Forelimb muscle (tissue), 1 donor: ENCODE measurements around the gene ACOT8. TPM values are rescaled to one million over a fixed set of nuclear protein-coding genes. Genes with fewer than 3 reads are reported as not detected.
"Not testable (repeated sequence)": the region's sequence is repeated elsewhere in the genome, so short reads cannot be mapped to it uniquely, and the experiment has no call there.

ENCODE experiments used
- DNase-seq: peaks from one replicate; pipeline ENCODE4 v3.0.0-alpha.2; 2013; ENCODE audit warnings: low read depth
- polyA plus RNA-seq: library from polyadenylated mRNA; unstranded; fragments of 120-200 nt; gene quantifications from one replicate; pipeline ENCODE4 v1.2.1, GENCODE V29; 2013; ENCODE audit not compliant: insufficient read length

The ACOT8 gene
- polyA plus RNA-seq, 1 donor: 23.4 TPM

GRCh38 chr20:45853484-45853883 is 3.7 kb downstream of the ACOT8 start:
- no peak for DNase-seq

DNA sequence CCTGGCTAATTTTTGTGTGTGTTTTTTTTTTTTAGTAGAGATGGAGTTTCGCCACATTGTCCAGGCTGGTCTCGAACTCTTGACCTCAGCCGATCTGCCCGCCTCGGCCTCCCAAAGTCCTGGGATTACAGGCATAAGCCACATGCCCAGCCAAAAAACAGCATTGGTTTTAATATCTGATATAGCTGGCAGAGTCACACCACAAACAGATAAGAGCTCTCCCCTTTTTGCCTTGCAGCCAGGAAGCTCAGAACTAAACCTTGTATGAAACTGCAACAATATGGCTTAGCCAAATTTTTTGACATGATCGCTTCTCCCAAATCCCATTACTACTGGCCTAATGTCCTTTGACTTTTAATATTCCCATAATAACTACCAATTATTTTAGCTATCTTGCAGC is 4.9 kb downstream of the ACOT8 start:
- DNase-seq: no peak

- DNase-seq: no peak
Measured at GRCh38 chr20:45851501-45851900, 5.7 kb downstream of the ACOT8 start.

DNA sequence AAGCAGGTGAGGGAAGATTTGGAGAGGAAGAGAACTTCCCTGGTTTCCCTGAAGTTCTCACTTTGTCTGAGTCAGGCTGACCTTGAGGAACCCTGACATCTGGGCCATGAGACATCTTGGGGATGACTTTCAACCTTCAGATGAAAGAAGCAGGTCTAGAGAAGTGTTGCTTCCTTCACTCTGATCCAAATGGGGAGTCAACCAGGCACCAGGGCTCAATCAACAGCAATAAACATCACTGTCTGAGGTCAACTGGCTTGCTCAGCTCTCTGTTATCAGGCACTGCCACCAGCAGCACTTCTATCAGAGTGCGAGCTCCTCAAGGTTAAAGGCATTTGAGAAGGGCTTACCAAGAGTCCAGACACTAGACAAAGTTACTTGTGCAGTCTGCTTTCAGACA is 6.3 kb downstream of the ACOT8 start:
- no peak for DNase-seq

- no peak for DNase-seq
Measured at GRCh38 chr20:45850238-45850637, 7.0 kb downstream of the ACOT8 start.

DNA sequence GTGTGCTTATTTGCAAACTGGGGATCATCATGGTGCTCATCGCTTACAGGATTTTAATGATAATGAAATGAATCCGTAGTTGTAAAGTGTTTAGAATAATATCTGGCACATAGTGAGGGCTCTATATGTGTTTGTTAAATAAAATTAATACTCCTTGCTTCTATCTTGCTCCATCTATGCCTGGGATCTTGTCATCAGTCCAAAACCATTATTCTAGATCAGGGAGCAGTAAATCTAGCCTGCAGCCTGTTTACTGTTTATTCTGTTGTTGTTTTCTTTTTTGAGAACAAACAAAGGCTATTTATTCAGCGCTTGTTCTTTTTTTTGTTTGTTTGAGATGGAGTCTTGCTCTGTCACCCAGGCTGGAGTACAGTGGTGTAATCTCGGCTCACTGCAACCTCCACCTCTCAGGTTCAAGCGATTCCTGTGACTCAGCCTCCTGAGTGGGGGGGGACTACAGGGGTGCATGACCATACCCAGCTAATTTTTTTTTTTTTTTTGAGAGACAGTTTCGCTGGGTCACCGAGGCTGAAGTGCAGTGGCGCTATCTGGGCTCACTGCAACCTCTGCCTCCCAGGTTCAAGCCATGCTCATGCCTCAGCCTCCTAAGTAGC is 8.1 kb downstream of the ACOT8 start:
- DNase-seq: no peak

DNA sequence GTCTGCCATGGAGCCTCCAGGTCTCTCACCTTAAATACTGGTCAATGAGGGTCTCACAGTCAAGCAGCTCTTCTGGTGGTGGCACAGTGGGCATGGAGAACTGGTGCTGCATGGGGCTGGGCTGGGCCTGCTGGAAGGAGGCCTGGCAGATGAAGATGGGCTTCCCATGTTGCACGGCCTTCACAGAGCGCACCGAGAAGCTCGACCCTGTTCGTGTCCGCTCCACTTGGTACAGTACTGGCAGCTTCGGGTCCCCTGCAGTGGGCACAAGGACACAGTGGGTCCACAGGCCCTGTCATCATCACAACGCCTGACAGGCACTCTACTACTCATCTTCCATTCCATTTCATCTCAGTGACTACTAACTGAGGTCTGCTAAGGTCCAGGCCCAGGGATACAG is 8.8 kb downstream of the ACOT8 start:
- no peak for DNase-seq

GRCh38 chr20:45845452-45845851 is 11.7 kb downstream of the ACOT8 start:
- no peak for DNase-seq

GRCh38 chr20:45843506-45843905 is 13.7 kb downstream of the ACOT8 start:
- no peak for DNase-seq

- no peak for DNase-seq
Measured at GRCh38 chr20:45842169-45842812, 14.9 kb downstream of the ACOT8 start.

DNA sequence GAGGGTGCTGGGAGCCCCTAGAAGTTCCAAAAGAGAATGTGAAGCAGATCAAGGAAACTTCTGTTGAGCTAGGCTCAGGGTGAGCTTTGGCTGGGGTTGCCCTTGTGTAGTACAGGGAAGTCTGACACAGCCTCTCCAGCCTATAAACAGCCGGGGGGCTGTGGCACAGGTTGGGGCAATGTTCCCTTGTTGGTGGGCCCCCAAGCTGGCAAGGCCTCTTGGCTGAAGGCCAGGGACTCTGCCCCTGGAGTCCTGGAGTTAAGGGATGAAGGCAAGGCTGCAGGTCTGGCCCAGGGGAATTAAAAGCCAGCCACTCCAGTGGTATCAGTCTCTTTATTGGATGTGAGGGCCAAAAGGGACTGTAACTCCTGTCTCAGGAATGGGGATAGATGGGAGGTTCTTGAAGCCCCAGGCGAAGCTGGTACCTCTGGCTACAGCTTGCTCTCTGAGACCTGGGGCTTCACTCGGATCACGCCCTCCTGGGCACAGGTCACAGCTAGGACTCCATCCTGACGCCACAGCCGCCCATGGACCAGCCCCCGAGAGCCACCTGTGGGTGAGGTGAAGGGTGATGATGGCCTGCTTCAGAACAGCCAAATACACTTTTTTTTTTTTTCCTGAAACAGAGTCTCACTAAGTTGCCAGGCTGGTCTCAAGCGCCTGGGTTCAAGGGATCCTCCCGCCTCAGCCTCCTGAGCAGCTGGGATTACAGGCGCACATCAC is 15.6 kb downstream of the ACOT8 start:
- no peak for DNase-seq

- no peak for DNase-seq
Measured at GRCh38 chr20:45840700-45841198, 16.4 kb downstream of the ACOT8 start.

GRCh38 chr20:45836841-45837240 is 20.4 kb downstream of the ACOT8 start:
- DNase-seq: no peak

DNA sequence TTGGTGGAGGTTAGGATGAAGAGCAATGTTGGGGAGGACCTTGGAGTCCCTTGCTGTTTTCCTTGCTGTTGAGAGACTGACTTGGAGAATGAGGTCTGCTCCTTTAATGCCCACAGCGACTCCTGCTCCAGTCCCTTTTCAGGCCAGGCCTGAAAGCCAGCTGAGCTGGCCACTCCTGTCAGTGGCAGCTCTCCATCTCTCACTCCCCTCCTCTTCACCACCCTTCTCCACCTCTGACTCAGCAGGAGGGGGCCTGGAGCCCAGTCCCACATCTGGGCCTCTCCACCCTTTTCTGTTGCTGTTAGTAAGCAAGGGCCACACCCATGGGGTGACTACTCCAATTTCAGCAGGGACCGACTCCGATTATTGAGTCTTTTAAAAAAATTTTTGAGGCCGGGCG is 21.4 kb downstream of the ACOT8 start:
- DNase-seq: no peak

- DNase-seq: no peak
Measured at GRCh38 chr20:45835329-45835765, 21.8 kb downstream of the ACOT8 start.

GRCh38 chr20:45834797-45835161 is 22.4 kb downstream of the ACOT8 start:
- DNase-seq: no peak

DNA sequence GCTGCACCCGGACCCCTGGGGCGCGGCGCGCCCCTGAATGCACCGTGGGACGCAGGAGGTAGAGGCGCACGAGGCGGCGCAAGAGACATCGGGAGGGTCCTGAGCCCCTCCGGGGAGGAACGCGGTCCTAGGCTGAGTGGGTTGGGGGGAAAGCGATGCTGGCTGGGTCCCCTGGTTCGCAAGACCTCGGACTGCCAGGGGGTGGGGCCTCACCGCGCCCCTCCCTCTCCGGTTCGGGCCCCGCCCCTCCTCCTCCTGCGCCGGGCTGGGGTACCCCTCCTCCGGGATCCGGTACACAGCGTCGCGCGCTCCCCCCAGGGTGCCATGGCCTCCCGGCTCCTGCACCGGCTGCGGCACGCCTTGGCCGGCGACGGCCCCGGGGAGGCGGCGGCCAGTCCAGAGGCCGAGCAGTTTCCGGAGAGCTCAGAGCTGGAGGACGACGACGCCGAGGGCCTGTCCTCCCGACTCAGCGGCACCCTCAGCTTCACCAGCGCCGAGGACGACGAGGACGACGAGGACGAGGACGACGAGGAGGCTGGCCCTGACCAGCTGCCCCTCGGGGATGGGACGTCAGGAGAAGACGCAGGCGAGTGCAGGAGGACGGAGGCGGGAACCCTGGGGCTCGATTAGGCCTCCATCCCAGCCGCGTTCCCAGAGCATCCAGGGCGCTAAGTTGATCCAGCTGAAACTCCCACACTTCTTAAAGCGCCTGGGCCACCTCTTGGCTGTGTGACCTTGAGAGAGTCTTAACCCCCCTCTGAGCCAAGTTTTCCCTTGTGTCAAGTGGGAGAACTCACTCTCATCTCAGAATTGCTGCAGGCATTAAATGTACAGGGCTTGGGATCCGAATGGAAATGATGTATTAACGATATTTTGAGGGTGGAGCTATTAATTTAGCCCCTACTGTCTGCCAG is 23.1 kb downstream of the ACOT8 start:
- DNase-seq: no peak

DNA sequence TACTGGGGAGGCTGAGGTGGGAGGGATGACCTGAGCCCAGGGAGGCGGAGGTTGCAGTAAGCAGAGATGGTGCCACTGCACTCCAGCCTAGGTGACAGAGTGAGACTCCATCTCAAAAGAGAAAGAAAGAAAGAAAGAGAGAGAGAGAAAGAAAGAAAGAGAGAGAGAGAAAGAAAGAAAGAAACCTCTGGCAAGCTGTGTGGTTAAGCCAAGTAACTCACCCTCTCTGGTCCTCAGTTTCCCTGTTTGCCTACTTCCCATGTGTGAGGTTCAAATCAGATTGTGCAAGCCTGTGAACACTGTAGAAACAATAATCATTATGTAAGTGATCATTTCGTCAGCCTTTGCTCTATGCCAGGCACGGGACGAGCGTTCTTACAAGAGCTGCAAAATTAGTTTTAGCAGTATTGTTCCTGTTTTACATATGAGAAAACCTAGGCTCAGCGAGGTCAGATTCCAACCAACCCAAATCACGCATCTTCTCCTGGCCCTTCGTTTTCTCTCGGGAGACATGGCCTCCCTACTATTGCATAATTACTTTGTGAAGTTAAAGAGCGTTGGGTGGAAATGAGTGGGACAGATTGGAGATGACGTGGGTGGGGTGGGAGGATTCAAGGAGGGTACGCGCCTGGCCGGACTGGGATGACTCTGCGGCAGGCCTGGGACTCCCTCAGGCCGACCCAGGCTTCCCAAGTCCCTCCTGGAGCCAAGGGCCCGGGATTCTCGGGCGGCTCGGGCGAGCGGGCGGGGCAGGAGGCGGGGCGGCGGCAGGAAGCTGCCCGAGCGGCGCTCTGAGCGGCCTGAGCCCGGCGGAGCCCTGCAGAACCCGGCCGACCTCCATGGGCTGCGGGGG is 23.9 kb downstream of the ACOT8 start, which contains the start of gene SNX21:
SNX21 (plus strand) TSS at position 770 of the 853 bp plus-strand sequence. CDS start 121 bp downstream, outside the sequence.
- no peak for DNase-seq

DNA sequence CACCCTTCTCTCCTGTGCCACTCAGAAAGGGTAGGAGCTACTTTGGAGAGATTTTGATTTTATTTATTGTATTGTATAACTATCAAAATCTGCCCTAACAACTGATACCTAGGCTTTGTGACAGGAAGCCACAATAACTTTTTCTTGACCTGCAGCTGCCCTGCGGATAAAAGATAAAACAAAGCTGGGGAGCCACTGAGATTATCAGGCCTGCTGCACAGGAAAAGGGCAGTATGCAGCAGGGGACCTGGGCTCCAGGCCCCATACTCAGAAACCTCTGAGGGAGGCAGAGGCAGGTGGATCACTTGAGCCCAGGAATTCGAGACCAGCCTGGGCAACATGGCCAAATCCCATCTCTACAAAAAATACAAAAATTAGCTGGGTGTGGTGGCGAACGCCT is 24.6 kb downstream of the ACOT8 start:
- DNase-seq: no peak

- DNase-seq: not testable (repeated sequence)
Measured at GRCh38 chr20:45829673-45830106, 27.5 kb downstream of the ACOT8 start.

DNA sequence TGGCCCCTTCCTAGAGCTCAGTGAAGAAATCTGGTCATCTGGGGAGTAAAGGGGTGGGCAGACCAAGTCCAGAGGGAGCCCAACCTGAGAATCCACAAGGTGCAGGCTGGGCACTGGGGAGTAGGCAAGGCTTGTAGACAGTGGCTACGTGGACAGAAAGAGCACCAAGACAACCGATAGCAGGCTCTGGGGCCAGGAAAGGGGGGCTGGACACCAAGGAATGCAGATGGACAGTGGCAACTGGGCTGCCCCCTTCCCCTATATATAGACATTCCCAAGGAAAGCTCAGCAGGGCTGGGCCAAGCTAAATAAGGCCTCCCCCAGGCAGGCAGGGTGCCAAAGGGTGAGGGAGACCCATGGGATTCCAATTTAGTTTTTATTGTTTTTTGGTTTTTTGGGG is 28.6 kb downstream of the ACOT8 start:
- DNase-seq: no peak
